BJ (cell line): ENCODE measurements around the gene CTNS. TPM values are rescaled to one million over a fixed set of nuclear protein-coding genes. Genes with fewer than 3 reads are reported as not detected.

Experiments used
- CTCF ChIA-PET: fragments of 350-600 bp; formaldehyde crosslinking; extraction: SDS; loops from one replicate; lab custom pipeline; 2021; ENCODE audit warnings: antibody characterized with exemption, inconsistent platforms; lab: Yijun Ruan, JAX
- POLR2A ChIA-PET: fragments of 300-600 bp; sonication (Branson Sonifier 250); formaldehyde crosslinking; extraction: SDS; loops from one replicate; lab custom pipeline; 2021; ENCODE audit warnings: antibody characterized with exemption; lab: Charles Lee
- DNase-seq: peaks from one replicate; pipeline ENCODE4 v3.0.0-alpha.2; 2011; ENCODE audit warnings: low read depth
- H3K27me3 ChIP-seq: 2 replicates; pipeline ENCODE4 v1.6.0; 2011; ENCODE audit warnings: low read length; ENCODE audit not compliant: control insufficient read depth, insufficient read depth
- H3K36me3 ChIP-seq: 2 replicates; pipeline ENCODE4 v1.5.1; 2011; ENCODE audit warnings: low read length; ENCODE audit not compliant: control insufficient read depth, insufficient read depth
- H3K4me3 ChIP-seq: 2 replicates; pipeline ENCODE4 v1.5.1; 2011; ENCODE audit warnings: low read depth, mild to moderate bottlenecking, control low read depth, low read length
- CTCF ChIP-seq: IDR thresholded peaks from 2 replicates; pipeline ENCODE4 v1.5.1; 2011; ENCODE audit warnings: low read depth, mild to moderate bottlenecking, control low read depth, inconsistent platforms, low read length, moderate library complexity; ENCODE audit not compliant: insufficient read depth
- polyA plus RNA-seq: library from polyadenylated mRNA; depleted of rRNA; stranded (reverse); fragments of >200 nt; gene quantifications from 2 replicates; pipeline ENCODE4 v1.2.3, GENCODE V29; 2011

CTNS gene
- polyA plus RNA-seq, 1 experiment, result 5.0 TPM

GRCh38 chr17:3656755-3657587 lies 20.4 kb downstream of the CTNS start:
- DNase-seq, result no peak
- Histone ChIP-seq H3K4me3 (no peak overlapping the region), H3K27me3 (no peaks in the 10 kb centered on the region), H3K36me3 (peaks cover 3% of the 10 kb centered on the region)
- CTCF ChIA-PET, result interaction anchor here (0.5 to 2.0 kb wide), 3 partner anchors 9 to 80 kb away, joined by 3 to 5 read pairs (median 3); no protein-coding TSS in a partner anchor
- POLR2A ChIA-PET, result no interaction called here
- TF ChIP-seq CTCF, result no peak

- ChIA-PET POLR2A (no interaction called here), CTCF (interaction anchor here (0.5 to 2.0 kb wide), 3 partner anchors 10 to 80 kb away, joined by 3 to 5 read pairs (median 3); no protein-coding TSS in a partner anchor)
- no peak overlapping the region for H3K4me3 ChIP-seq
- H3K36me3 ChIP-seq, result peaks cover 5% of the 10 kb centered on the region
- no peak for DNase-seq
- no peak for TF ChIP-seq CTCF
- no peaks in the 10 kb centered on the region for H3K27me3 ChIP-seq
These were observed 21.0 kb downstream of the CTNS start for GRCh38 chr17:3657588-3657869.

- ChIA-PET POLR2A (no interaction called here), CTCF (interaction anchor here (1.0 to 2.0 kb wide), 4 partner anchors 10 to 610 kb away, joined by 3 to 5 read pairs (median 4); no protein-coding TSS in a partner anchor)
- no peak for DNase-seq
- no peak for TF ChIP-seq CTCF
- H3K4me3 ChIP-seq, result no peak overlapping the region
- peaks cover 8% of the 10 kb centered on the region for H3K36me3 ChIP-seq
- no peaks in the 10 kb centered on the region for H3K27me3 ChIP-seq
These were observed 21.6 kb downstream of the CTNS start for GRCh38 chr17:3657874-3658783.

GRCh38 chr17:3658784-3659449 lies 22.4 kb downstream of the CTNS start:
- POLR2A ChIA-PET, result interaction anchor here (0.7 kb wide), 1 partner anchor 55 kb away, joined by 3 read pairs; no protein-coding TSS in a partner anchor
- DNase-seq, result no peak
- peaks cover 16% of the 10 kb centered on the region for H3K36me3 ChIP-seq
- no peaks in the 10 kb centered on the region for H3K27me3 ChIP-seq
- TF ChIP-seq CTCF, result no peak
- H3K4me3 ChIP-seq, result no peak overlapping the region
- CTCF ChIA-PET, result interaction anchor here (1.0 to 3.5 kb wide), 5 partner anchors 8 to 610 kb away, joined by 3 to 13 read pairs (median 4); no protein-coding TSS in a partner anchor
